K562 (cell line): ENCODE data around the gene CEP126.

Source experiments
- BRCA1 ChIP-seq, 2 experiments: fragments of 450-650 bp in 1 of 2; sonication (generic) in 1 of 2; formaldehyde crosslinking in 1 of 2; IDR thresholded peaks; 2 replicates each; pipeline versions ENCODE4 v1.5.0 to v1.6.1; 2017 to 2020; ENCODE audit warnings: mild to moderate bottlenecking in 1 of 2, missing genetic modification reagents in 1 of 2
- CHD4 ChIP-seq: fragments of 200-600 bp; sonication (generic); IDR thresholded peaks from 3 replicates; pipeline ENCODE4 v1.6.1; 2012; ENCODE audit warnings: low read depth, mild to moderate bottlenecking, mixed read lengths, low read length, inconsistent platforms; ENCODE audit not compliant: insufficient read depth, insufficient replicate concordance, poor library complexity, severe bottlenecking
- KLF10 ChIP-seq: fragments of 250-450 bp; sonication (Bioruptor Pico); IDR thresholded peaks from 2 replicates; pipeline ENCODE4 v1.6.1; 2021; ENCODE audit warnings: matching md5 sums
- NFYB ChIP-seq: IDR thresholded peaks from 2 replicates; pipeline ENCODE4 v1.6.1; 2011; ENCODE audit warnings: mild to moderate bottlenecking, moderate library complexity; ENCODE audit not compliant: insufficient read length; ENCODE audit errors: extremely low read depth
- POLR2AphosphoS5 ChIP-seq: IDR thresholded peaks from 2 replicates; pipeline ENCODE4 v1.6.1; 2011; ENCODE audit warnings: mild to moderate bottlenecking, low read depth, low read length, moderate library complexity; ENCODE audit not compliant: control insufficient read depth, insufficient read depth
- SNRNP70 ChIP-seq: fragments of 200-400 bp; formaldehyde crosslinking; optimal IDR thresholded peaks from 2 replicates; pipeline ENCODE3; 2017; ENCODE audit warnings: low read depth, low read length
- U2AF1 ChIP-seq: fragments of 200-400 bp; formaldehyde crosslinking; optimal IDR thresholded peaks from 2 replicates; pipeline ENCODE3; 2017; ENCODE audit warnings: mild to moderate bottlenecking, low read depth, low read length, moderate library complexity
- TF ChIP-seq, protein P1 (sequence below), 3 experiments: IDR thresholded peaks in 2 of 3; conservative IDR thresholded peaks in 1 of 3; 2 replicates each; pipeline ENCODE4 v1.5.1; 2011 to 2012; ENCODE audit warnings: low read length in 3 of 3, mild to moderate bottlenecking in 3 of 3, control low read depth in 2 of 3, improper control_type of control experiment in 1 of 3, inconsistent platforms in 1 of 3, low read depth in 1 of 3, mixed read lengths in 1 of 3, moderate library complexity in 1 of 3; ENCODE audit not compliant: insufficient read depth in 2 of 3

DNA sequence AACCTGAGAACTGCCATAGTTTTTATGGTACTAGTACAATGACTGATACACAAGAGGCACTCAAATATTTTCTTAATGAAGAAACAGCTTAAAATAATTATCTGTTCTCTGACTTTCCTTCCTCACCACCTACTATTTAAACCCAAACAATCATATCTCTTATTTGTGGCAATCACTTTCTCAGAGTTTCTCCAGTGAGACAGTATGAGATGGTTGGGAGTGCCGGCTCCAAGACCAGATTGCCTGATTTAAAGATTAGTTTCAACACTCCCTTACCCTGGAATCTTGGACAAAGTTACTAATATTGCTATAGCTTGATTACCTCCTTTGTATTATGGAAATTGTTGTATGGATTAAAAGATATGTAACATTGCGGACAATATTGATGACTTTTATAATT, 5.7 kb upstream of the CEP126 start:
- no peak for TF ChIP-seq U2AF1
- TF ChIP-seq POLR2AphosphoS5, result no peak
- no peak for TF ChIP-seq CHD4
- TF ChIP-seq SNRNP70, result no peak
- no peak for TF ChIP-seq NFYB
- TF ChIP-seq, protein P1, sequence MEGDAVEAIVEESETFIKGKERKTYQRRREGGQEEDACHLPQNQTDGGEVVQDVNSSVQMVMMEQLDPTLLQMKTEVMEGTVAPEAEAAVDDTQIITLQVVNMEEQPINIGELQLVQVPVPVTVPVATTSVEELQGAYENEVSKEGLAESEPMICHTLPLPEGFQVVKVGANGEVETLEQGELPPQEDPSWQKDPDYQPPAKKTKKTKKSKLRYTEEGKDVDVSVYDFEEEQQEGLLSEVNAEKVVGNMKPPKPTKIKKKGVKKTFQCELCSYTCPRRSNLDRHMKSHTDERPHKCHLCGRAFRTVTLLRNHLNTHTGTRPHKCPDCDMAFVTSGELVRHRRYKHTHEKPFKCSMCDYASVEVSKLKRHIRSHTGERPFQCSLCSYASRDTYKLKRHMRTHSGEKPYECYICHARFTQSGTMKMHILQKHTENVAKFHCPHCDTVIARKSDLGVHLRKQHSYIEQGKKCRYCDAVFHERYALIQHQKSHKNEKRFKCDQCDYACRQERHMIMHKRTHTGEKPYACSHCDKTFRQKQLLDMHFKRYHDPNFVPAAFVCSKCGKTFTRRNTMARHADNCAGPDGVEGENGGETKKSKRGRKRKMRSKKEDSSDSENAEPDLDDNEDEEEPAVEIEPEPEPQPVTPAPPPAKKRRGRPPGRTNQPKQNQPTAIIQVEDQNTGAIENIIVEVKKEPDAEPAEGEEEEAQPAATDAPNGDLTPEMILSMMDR (IDR thresholded peaks at IDR 0.05 in 2 of 3, conservative IDR thresholded peaks at IDR 0.05 in 1 of 3; ENCODE audit: insufficient read depth in 2 of 3, low read depth in 1 of 3, low read length in 3 of 3), result no peak
- no peak for TF ChIP-seq BRCA1 (IDR thresholded peaks at IDR 0.05)
- no peak for TF ChIP-seq BRCA1 (CRISPR knock-in tag; IDR thresholded peaks at IDR 0.05)
- TF ChIP-seq KLF10 (CRISPR knock-in tag), result no peak
